GM12891 (cell line): ENCODE results near the gene COQ3.

Source experiments
- POLR2AphosphoS5 ChIP-seq: IDR thresholded peaks from 2 replicates; pipeline ENCODE4 v1.6.1; 2011; ENCODE audit warnings: low read depth, low read length, control low read depth
- TAF1 ChIP-seq: IDR thresholded peaks from 2 replicates; pipeline ENCODE4 v1.6.1; 2011; ENCODE audit warnings: low read depth, low read length, control low read depth

GRCh38 chr6:99364026-99364425, 30.0 kb downstream of the COQ3 start:
- TF ChIP-seq POLR2AphosphoS5: no peak
- TF ChIP-seq TAF1: no peak
